ENCODE measurements around the gene MNS1. TPM values are rescaled to one million over a fixed set of nuclear protein-coding genes. Genes with fewer than 3 reads are reported as not detected.

Gene MNS1
- total RNA-seq, 1 donor from 2014 or later, result 1.4 TPM

DNA sequence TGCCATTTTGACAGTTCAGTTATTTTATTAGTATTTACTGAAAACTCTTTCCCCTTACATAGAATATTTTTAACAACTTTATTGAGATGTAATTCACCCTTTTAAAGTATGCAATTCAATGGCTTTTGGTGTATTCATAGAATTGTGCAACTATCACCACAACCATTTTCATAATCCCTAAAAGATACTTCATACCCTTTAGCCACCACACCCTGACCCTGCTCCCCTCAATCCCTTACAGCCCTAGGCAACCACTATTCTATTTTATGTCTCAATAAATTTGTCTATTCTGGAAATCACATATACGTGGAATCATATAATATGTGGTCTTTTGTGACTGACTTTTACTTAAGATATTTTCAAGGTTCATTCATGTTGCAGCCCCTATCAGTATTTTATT, 70.0 kb downstream of the MNS1 start:
- DNase-seq, result no peak
- H3K4me1 ChIP-seq, result no peaks in the 10 kb centered on the region
- no peaks in the 10 kb centered on the region for H3K36me3 ChIP-seq
- no peaks in the 10 kb centered on the region for H3K9me3 ChIP-seq (replicated peaks)
- no peak overlapping the region for H3K4me3 ChIP-seq
- intact Hi-C loops (cut with micrococcal nuclease), result no loop called here
- H3K27me3 ChIP-seq (ENCODE audit: low read depth), result no peaks in the 10 kb centered on the region
- TF ChIP-seq, protein P1, sequence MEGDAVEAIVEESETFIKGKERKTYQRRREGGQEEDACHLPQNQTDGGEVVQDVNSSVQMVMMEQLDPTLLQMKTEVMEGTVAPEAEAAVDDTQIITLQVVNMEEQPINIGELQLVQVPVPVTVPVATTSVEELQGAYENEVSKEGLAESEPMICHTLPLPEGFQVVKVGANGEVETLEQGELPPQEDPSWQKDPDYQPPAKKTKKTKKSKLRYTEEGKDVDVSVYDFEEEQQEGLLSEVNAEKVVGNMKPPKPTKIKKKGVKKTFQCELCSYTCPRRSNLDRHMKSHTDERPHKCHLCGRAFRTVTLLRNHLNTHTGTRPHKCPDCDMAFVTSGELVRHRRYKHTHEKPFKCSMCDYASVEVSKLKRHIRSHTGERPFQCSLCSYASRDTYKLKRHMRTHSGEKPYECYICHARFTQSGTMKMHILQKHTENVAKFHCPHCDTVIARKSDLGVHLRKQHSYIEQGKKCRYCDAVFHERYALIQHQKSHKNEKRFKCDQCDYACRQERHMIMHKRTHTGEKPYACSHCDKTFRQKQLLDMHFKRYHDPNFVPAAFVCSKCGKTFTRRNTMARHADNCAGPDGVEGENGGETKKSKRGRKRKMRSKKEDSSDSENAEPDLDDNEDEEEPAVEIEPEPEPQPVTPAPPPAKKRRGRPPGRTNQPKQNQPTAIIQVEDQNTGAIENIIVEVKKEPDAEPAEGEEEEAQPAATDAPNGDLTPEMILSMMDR (IDR thresholded peaks at IDR 0.05; ENCODE audit: borderline replicate concordance), result no peak
- no peak overlapping the region for H3K27ac ChIP-seq (replicated peaks)

DNA sequence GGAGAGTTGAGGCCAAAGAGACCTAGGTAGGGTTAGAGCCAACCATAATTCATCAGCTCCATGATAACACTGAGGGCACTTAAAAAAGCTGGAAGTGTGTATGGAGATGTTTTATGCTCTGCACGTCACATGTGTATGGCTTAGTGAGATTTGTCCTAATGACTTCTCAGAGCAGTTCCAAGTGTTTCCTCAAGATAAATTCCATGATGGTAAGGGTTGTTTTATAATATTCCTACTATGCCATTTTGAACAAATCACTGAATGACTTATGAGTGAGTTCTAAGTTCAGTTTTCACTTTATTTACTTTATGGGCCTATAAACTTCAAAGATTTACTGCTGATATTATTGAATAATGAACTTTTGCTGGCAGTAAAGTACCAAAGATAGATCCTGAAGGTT, 71.7 kb downstream of the MNS1 start:
- no peaks in the 10 kb centered on the region for H3K27me3 ChIP-seq (ENCODE audit: low read depth)
- intact Hi-C loops (cut with micrococcal nuclease), result no loop called here
- H3K9me3 ChIP-seq (replicated peaks), result no peaks in the 10 kb centered on the region
- TF ChIP-seq, protein P1 (IDR thresholded peaks at IDR 0.05; ENCODE audit: borderline replicate concordance), result no peak
- no peaks in the 10 kb centered on the region for H3K4me1 ChIP-seq
- H3K4me3 ChIP-seq, result no peak overlapping the region
- no peak for DNase-seq
- H3K36me3 ChIP-seq, result no peaks in the 10 kb centered on the region
- H3K27ac ChIP-seq (replicated peaks), result no peak overlapping the region

DNA sequence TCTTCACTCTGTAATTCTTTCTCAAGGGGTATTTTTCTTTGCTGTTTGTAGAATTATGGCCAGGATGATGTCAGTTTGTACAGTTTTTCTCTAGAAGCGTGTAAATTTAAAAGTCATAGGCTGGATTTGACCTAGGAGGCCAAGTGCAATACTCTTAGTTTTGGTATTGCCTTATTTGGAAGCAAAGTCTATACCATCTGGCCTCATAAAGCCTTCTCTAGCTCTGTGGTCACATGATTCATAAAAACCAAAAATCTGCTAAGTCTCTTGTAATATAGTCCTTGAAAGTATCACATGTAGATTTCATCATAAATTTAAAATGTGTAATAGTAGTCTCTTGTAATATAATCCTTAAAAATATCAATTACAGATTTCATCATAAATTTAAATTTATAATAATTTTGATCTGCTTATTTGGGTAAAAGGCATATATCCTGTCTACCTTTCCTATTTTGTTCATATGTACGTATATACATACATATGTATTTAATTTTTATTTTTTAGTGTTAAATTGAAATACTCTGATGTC, 74.1 kb downstream of the MNS1 start:
- no peak for DNase-seq
- H3K27me3 ChIP-seq (ENCODE audit: low read depth), result no peaks in the 10 kb centered on the region
- no peaks in the 10 kb centered on the region for H3K36me3 ChIP-seq
- H3K4me1 ChIP-seq, result no peaks in the 10 kb centered on the region
- TF ChIP-seq, protein P1 (IDR thresholded peaks at IDR 0.05; ENCODE audit: borderline replicate concordance), result no peak
- H3K4me3 ChIP-seq, result no peak overlapping the region
- no peak overlapping the region for H3K27ac ChIP-seq (replicated peaks)
- intact Hi-C loops (cut with micrococcal nuclease), result no loop called here
- no peaks in the 10 kb centered on the region for H3K9me3 ChIP-seq (replicated peaks)

DNA sequence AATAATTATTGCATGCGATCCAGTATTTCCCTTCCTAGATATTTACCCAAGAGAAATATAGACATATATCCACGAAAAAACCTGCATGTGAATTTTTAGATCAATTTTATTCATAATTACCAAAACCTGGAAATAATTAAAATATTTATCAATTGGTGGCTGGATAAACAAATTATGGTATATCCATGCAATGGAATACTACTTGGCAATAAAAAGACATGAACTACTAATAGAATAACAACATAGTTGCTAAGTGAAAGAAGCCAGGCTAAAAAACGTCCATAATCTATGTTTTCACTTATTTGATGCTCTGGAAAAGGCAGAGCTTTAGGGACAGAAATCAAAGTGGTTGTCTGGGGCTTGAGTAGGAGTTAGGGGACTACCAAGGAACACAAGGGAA, 79.0 kb downstream of the MNS1 start:
- TF ChIP-seq, protein P1 (IDR thresholded peaks at IDR 0.05; ENCODE audit: borderline replicate concordance), result no peak
- H3K27me3 ChIP-seq (ENCODE audit: low read depth), result no peaks in the 10 kb centered on the region
- H3K36me3 ChIP-seq, result no peaks in the 10 kb centered on the region
- no peak overlapping the region for H3K27ac ChIP-seq (replicated peaks)
- peaks cover 4% of the 10 kb centered on the region for H3K9me3 ChIP-seq (replicated peaks)
- DNase-seq, result no peak
- no peaks in the 10 kb centered on the region for H3K4me1 ChIP-seq
- intact Hi-C loops (cut with micrococcal nuclease), result no loop called here
- no peak overlapping the region for H3K4me3 ChIP-seq

DNA sequence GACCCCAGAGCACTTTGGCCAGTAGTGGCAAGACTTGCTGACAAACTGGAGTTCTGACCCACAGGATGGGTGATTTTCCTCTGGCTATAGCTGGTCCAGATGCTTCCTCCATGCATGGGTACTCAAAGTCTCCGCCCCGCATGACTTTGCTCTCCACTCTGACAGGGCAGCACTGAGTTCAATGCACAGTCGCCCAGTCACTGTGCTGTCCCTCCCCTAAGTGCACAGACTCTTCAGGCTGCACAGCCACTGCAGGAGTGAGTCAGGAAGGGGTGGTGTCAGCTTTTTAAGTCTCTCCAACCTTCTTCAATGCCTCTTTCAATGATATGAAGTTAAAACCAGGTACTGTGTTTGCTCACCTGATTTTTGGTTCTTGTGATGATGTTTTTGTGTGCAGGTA, 81.9 kb downstream of the MNS1 start:
- H3K36me3 ChIP-seq, result no peaks in the 10 kb centered on the region
- TF ChIP-seq, protein P1 (IDR thresholded peaks at IDR 0.05; ENCODE audit: borderline replicate concordance), result no peak
- DNase-seq, result no peak
- no peaks in the 10 kb centered on the region for H3K27me3 ChIP-seq (ENCODE audit: low read depth)
- H3K4me3 ChIP-seq, result no peak overlapping the region
- H3K9me3 ChIP-seq (replicated peaks), result peaks cover 28% of the 10 kb centered on the region
- no peaks in the 10 kb centered on the region for H3K4me1 ChIP-seq
- intact Hi-C loops (cut with micrococcal nuclease), result no loop called here
- no peak overlapping the region for H3K27ac ChIP-seq (replicated peaks)

Other genes starting within 250 kb of the MNS1 start
- 8.9 TPM for gene RFX7, start 221.3 kb downstream of the MNS1 start, total RNA-seq
- gene TEX9, start 99.7 kb downstream of the MNS1 start, total RNA-seq, result 0.77 TPM

All from left ventricle myocardium inferior (tissue), 1 donor.